Endothelial cell of umbilical vein (primary cell): Measurements from ENCODE around the gene ETFDH. TPM values are rescaled to one million over a fixed set of nuclear protein-coding genes. Genes with fewer than 3 reads are reported as not detected.

Source experiments
- BruUV-seq: library from RNA; stranded (reverse); fragments of 400-500 nt; replicated peaks from 2 replicates; lab custom pipeline; 2021; lab: Mats Ljungman, UMichigan
- CTCF ChIA-PET: fragments of 300-600, 350-600 bp; sonication (Branson Sonifier 250); formaldehyde crosslinking; loops from one replicate; lab custom pipeline; 2021; ENCODE audit warnings: antibody characterized with exemption, inconsistent platforms; lab: Charles Lee
- POLR2A ChIA-PET: fragments of 300-600, 350-600 bp; sonication (Branson Sonifier 250); formaldehyde crosslinking; loops from one replicate; lab custom pipeline; 2021; ENCODE audit warnings: antibody characterized with exemption, inconsistent platforms; lab: Charles Lee
- DNase-seq: peaks from one replicate; pipeline ENCODE4 v3.0.0-alpha.2; 2011; ENCODE audit warnings: low read depth, low spot score
- FAIRE-seq: peaks from 2 replicates; lab custom pipeline; 2011; peaks lifted over from hg19 to GRCh38; lab: Jason Lieb, UNC
- H2AFZ ChIP-seq: 2 replicates; pipeline ENCODE4 v1.6.0; 2012; ENCODE audit warnings: low read depth, low read length, control low read depth, inconsistent platforms
- H3K27ac ChIP-seq: 2 replicates; pipeline ENCODE4 v1.5.1; 2011; ENCODE audit warnings: low read depth, mild to moderate bottlenecking, control low read depth, low read length, moderate library complexity; ENCODE audit not compliant: insufficient read depth
- H3K27me3 ChIP-seq, 2 experiments: 2 replicates each; pipeline versions ENCODE4 v1.6.0 to v1.6.1; 2011; ENCODE audit warnings: low read length in 2 of 2, mixed read lengths in 1 of 2; ENCODE audit not compliant: control insufficient read depth in 2 of 2, insufficient read depth in 2 of 2
- H3K36me3 ChIP-seq, 2 experiments: 2 replicates in 1 of 2; 3 replicates in 1 of 2; pipeline ENCODE4 v1.5.1; 2011; ENCODE audit warnings: low read length in 2 of 2, mild to moderate bottlenecking in 1 of 2, moderate library complexity in 1 of 2; ENCODE audit not compliant: control insufficient read depth in 2 of 2, insufficient read depth in 2 of 2; ENCODE audit errors: extremely low read depth in 1 of 2
- H3K4me1 ChIP-seq: 3 replicates; pipeline ENCODE4 v1.5.1; 2011; ENCODE audit warnings: mild to moderate bottlenecking, low read length; ENCODE audit not compliant: control insufficient read depth, insufficient read depth; ENCODE audit errors: extremely low read depth
- H3K4me2 ChIP-seq: 2 replicates; pipeline ENCODE4 v1.6.1; 2011; ENCODE audit warnings: low read length, control low read depth, mixed read lengths; ENCODE audit not compliant: insufficient read depth
- H3K4me3 ChIP-seq, 3 experiments: fragments of 200-600 bp in 1 of 3; sonication (generic), shearing (Covaris generic) in 1 of 3; replicated peaks in 1 of 3; 2 replicates each; pipeline ENCODE4 v1.5.1; 2011 to 2016; ENCODE audit warnings: control low read depth in 3 of 3, low read length in 3 of 3, mild to moderate bottlenecking in 2 of 3, inconsistent platforms in 1 of 3, low read depth in 1 of 3, moderate library complexity in 1 of 3; ENCODE audit not compliant: insufficient read depth in 1 of 3
- H3K79me2 ChIP-seq: 2 replicates; pipeline ENCODE4 v1.6.0; 2012; ENCODE audit warnings: low read length, inconsistent platforms; ENCODE audit not compliant: control insufficient read depth, insufficient read depth
- H3K9ac ChIP-seq: replicated peaks from 2 replicates; pipeline ENCODE3; 2011; ENCODE audit warnings: low read length, control low read depth; ENCODE audit not compliant: insufficient read depth; ENCODE audit errors: extremely low read depth
- H3K9me1 ChIP-seq: replicated peaks from 3 replicates; pipeline ENCODE4 v1.6.0; 2011; ENCODE audit warnings: mild to moderate bottlenecking, low read length; ENCODE audit not compliant: control insufficient read depth, insufficient read depth; ENCODE audit errors: extremely low read depth
- H3K9me3 ChIP-seq: replicated peaks from 2 replicates; pipeline ENCODE4 v1.5.1; 2012; ENCODE audit warnings: low read length, inconsistent platforms; ENCODE audit not compliant: control insufficient read depth, insufficient read depth
- H4K20me1 ChIP-seq: replicated peaks from 2 replicates; pipeline ENCODE3; 2011; ENCODE audit warnings: mild to moderate bottlenecking, low read length; ENCODE audit not compliant: control insufficient read depth, insufficient read depth; ENCODE audit errors: extremely low read depth
- CTCF ChIP-seq, 2 donors: IDR thresholded peaks; 1 replicate in 1 of 2; 2 replicates in 1 of 2; pipeline ENCODE4 v1.5.1; 2011; ENCODE audit warnings: low read length in 2 of 2, mild to moderate bottlenecking in 2 of 2, moderate library complexity in 2 of 2, control low read depth in 1 of 2, inconsistent platforms in 1 of 2, low read depth in 1 of 2; ENCODE audit not compliant: insufficient read depth in 1 of 2; ENCODE audit errors: extremely low read depth in 1 of 2
- EZH2 ChIP-seq: IDR thresholded peaks from 2 replicates; pipeline ENCODE4 v1.6.1; 2012; ENCODE audit warnings: borderline replicate concordance, low read depth, mild to moderate bottlenecking, moderate library complexity, low read length, inconsistent platforms; ENCODE audit not compliant: severe bottlenecking
- FOS ChIP-seq: IDR thresholded peaks from 2 replicates; pipeline ENCODE4 v1.6.1; 2011; ENCODE audit warnings: mild to moderate bottlenecking, low read length, moderate library complexity, borderline replicate concordance; ENCODE audit not compliant: insufficient read depth
- GATA2 ChIP-seq: IDR thresholded peaks from 2 replicates; pipeline ENCODE4 v1.7.0; 2011; ENCODE audit warnings: low read depth, mild to moderate bottlenecking, moderate library complexity, mixed read lengths, low read length; ENCODE audit not compliant: insufficient read length, insufficient read depth
- JUN ChIP-seq: IDR thresholded peaks from 2 replicates; pipeline ENCODE4 v1.6.1; 2011; ENCODE audit warnings: borderline replicate concordance, low read depth; ENCODE audit not compliant: insufficient read length, insufficient read depth
- MAX ChIP-seq: IDR thresholded peaks from 2 replicates; pipeline ENCODE4 v1.6.1; 2011; ENCODE audit not compliant: insufficient read depth, insufficient read length
- MYC ChIP-seq: IDR thresholded peaks from one replicate; pipeline ENCODE4 v1.6.1; 2011; ENCODE audit warnings: mild to moderate bottlenecking, low read depth, low read length
- POLR2A ChIP-seq: IDR thresholded peaks from 2 replicates; pipeline ENCODE4 v1.6.1; 2012; ENCODE audit warnings: low read depth, mild to moderate bottlenecking, control low read depth, low read length
- POLR2AphosphoS5 ChIP-seq: IDR thresholded peaks from 2 replicates; pipeline ENCODE4 v1.6.1; 2012; ENCODE audit warnings: low read depth, mild to moderate bottlenecking, control low read depth, low read length, moderate library complexity; ENCODE audit not compliant: insufficient read depth
- dilution Hi-C: fragments of 300-500 bp; cut with MboI; formaldehyde crosslinking; loops from one replicate; pipeline ENCODE4 v1.15.0; 2019; ENCODE audit warnings: low sequenced_read_pairs; ENCODE audit not compliant: extremely low pct_ligation_motif_present
- intact Hi-C: fragments of 100-400 bp; cut with micrococcal nuclease; formaldehyde crosslinking; loops from one replicate; pipeline ENCODE4 v1.10.0; 2022
- polyA plus RNA-seq, 4 experiments: library from polyadenylated mRNA; depleted of rRNA in 3 of 4; stranded (reverse) in 3 of 4; unstranded in 1 of 4; fragments of >200 nt; gene quantifications; 2 replicates each; pipeline versions ENCODE4 v1.2.1 to v1.2.3, GENCODE V29; 2011 to 2012; ENCODE audit warnings: missing spikeins in 1 of 4
- total RNA-seq: library from RNA; stranded (reverse); gene quantifications from 2 replicates; pipeline ENCODE4 v1.2.3, GENCODE V29; 2021

Gene ETFDH
- total and polyA plus RNA-seq, 2 donors (not counting 3 experiments of a cell fraction or from before 2014, with no cell fraction given) = 17.3 to 22.3 TPM

DNA sequence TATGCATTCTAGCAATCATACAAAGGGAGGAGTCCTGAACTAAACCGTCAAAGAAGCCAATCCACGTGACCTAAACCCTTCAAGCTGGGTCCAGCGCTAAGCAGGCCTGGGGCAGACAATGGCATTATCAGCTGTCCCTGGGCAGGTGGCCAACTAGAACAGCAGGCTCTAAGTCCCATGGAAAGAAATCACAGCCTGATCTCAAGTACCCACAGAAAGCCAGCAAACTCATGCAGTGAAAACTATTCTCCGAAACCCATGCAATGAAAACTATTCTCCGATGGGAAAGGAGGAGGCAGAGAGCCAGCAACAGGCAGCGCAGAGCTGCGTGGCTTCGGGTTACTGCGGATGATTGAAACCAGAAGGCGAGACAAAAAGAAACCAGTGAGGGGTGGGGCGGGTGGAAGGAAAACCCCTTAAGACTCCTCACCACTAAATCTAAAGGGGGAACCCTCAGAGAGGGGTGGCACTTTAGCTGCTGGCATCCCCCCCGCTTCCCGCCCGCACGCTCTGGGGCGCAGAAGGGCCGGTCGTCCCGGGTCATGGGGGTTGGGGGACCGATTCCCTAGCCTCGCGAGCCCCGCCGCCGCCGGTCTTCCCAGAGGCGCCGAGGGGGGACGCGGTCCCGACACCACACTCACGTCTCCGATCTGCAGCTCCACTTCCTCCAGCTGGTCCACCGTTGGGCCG, 976 bp upstream of the ETFDH start:
- Histone ChIP-seq H3K4me3 (peak overlapping the region; percentile 83 to 92 (median 84)), H3K79me2 (peaks cover 27% of the 10 kb centered on the region), H3K9me1 (no peaks in the 10 kb centered on the region), H2AFZ (peak overlapping the region; percentile 88), H3K27me3 (no peaks in the 10 kb centered on the region), H3K27ac (peak overlapping the region; percentile 71), H3K36me3 (peaks cover 0 to 3% of the 10 kb centered on the region in 2 experiments), H3K4me2 (peak overlapping the region; percentile 89), H3K9ac (peak overlapping the region; percentile 88), H3K9me3 (no peaks in the 10 kb centered on the region), H3K4me1 (peaks cover 11% of the 10 kb centered on the region), H4K20me1 (peaks cover 2% of the 10 kb centered on the region)
- TF ChIP-seq MAX (peak; percentile 74), EZH2 (no peak)
- peak; percentile 94 for FAIRE-seq
- POLR2A ChIA-PET = no interaction called here
- dilution Hi-C loops (no loop called here), intact Hi-C loops (loop anchor here (1.0 to 5.0 kb wide), 6 partner anchors 129 to 531 kb away; no protein-coding TSS in a partner anchor)
- peak; percentile 87 for DNase-seq
- CTCF ChIA-PET = interaction anchor here (0.8 to 1.7 kb wide), 4 partner anchors 10 to 508 kb away, joined by 3 to 5 read pairs (median 4); no protein-coding TSS in a partner anchor
- TSS peak; percentile 41 for BruUV-seq

- Histone ChIP-seq H3K27ac (peak within 1 kb of the TSS; percentile 71), H3K4me2 (peak within 1 kb of the TSS; percentile 89), H3K36me3 (peaks cover 0 to 3% of the 10 kb centered on the region in 2 experiments), H4K20me1 (peaks cover 2% of the 10 kb centered on the region), H3K4me1 (peaks cover 11% of the 10 kb centered on the region), H2AFZ (peak within 1 kb of the TSS; percentile 99), H3K9ac (peak within 1 kb of the TSS; percentile 88), H3K27me3 (no peaks in the 10 kb centered on the region), H3K4me3 (peak within 1 kb of the TSS; percentile 83 to 92 (median 84)), H3K9me1 (no peaks in the 10 kb centered on the region), H3K79me2 (peaks cover 27% of the 10 kb centered on the region), H3K9me3 (no peaks in the 10 kb centered on the region)
- no peak for FAIRE-seq
- intact Hi-C loops (loop anchor here (1.0 to 5.0 kb wide), 6 partner anchors 129 to 531 kb away; no protein-coding TSS in a partner anchor), dilution Hi-C loops (no loop called here)
- ChIA-PET CTCF (interaction anchor here (0.8 to 1.7 kb wide), 3 partner anchors 10 to 179 kb away, joined by 3 to 5 read pairs (median 5); no protein-coding TSS in a partner anchor), POLR2A (no interaction called here)
- no peak for DNase-seq
- no TSS peak for BruUV-seq
- TF ChIP-seq MYC = no peak
- no peak for TF ChIP-seq POLR2A
- TF ChIP-seq FOS = no peak
- TF ChIP-seq POLR2AphosphoS5 = no peak
- TF ChIP-seq JUN = no peak
- TF ChIP-seq GATA2 = no peak
- no peak for TF ChIP-seq EZH2
- no peak for TF ChIP-seq CTCF (IDR thresholded peaks at IDR 0.05; ENCODE audit: extremely low read depth in 1 of 2, insufficient read depth in 1 of 2, low read depth in 1 of 2, low read length in 2 of 2)
- no peak for TF ChIP-seq MAX
These were observed 506 bp upstream of the ETFDH start, which contains the start of gene C4orf46 for GRCh38 chr4:158671665-158671914. TSS of gene C4orf46 (minus strand) at chr4:158671887. CDS start at chr4:158671801, 86 bp downstream.
